ENCODE measurements around the gene CTSW.

The CTSW gene

GRCh38 chr11:65895482-65895981 is 15.9 kb downstream of the CTSW start:
- no peak overlapping the region for H3K27ac ChIP-seq (ENCODE audit: low read depth, low read length)
- no peak overlapping the region for H3K4me2 ChIP-seq (ENCODE audit: low read depth, low read length, poor library complexity, severe bottlenecking)
- H3K27me3 ChIP-seq (ENCODE audit: low read length) = no peaks in the 10 kb centered on the region
- no peak overlapping the region for H3K4me3 ChIP-seq (ENCODE audit: insufficient read depth, low read length, poor library complexity, severe bottlenecking)
- H2AFZ ChIP-seq (ENCODE audit: low read depth, low read length, severe bottlenecking) = no peak overlapping the region
- no peaks in the 10 kb centered on the region for H4K20me1 ChIP-seq (ENCODE audit: low read depth, low read length)
- no peaks in the 10 kb centered on the region for H3K9me2 ChIP-seq (replicated peaks; ENCODE audit: insufficient read depth, low read length)
- no peaks in the 10 kb centered on the region for H3K9me3 ChIP-seq (ENCODE audit: insufficient read depth, low read length)
- H3K79me2 ChIP-seq (ENCODE audit: insufficient read depth, low read length) = peaks cover 12% of the 10 kb centered on the region
- H3K36me3 ChIP-seq (ENCODE audit: low read length) = no peaks in the 10 kb centered on the region
- TF ChIP-seq CTCF (IDR thresholded peaks at IDR 0.05; ENCODE audit: insufficient read depth, low read length, poor library complexity, severe bottlenecking) = no peak
- no peak for TF ChIP-seq EZH2phosphoT487 (conservative IDR thresholded peaks at IDR 0.05; ENCODE audit: low read length)
- no peak overlapping the region for H3K9ac ChIP-seq (ENCODE audit: low read length)
- peaks cover 14% of the 10 kb centered on the region for H3F3A ChIP-seq (ENCODE audit: insufficient read depth)

GRCh38 chr11:65896034-65896999 is 16.7 kb downstream of the CTSW start:
- H3K27me3 ChIP-seq (ENCODE audit: low read length) = no peaks in the 10 kb centered on the region
- no peak overlapping the region for H3K4me2 ChIP-seq (ENCODE audit: low read depth, low read length, poor library complexity, severe bottlenecking)
- H3K9me2 ChIP-seq (replicated peaks; ENCODE audit: insufficient read depth, low read length) = no peaks in the 10 kb centered on the region
- no peaks in the 10 kb centered on the region for H4K20me1 ChIP-seq (ENCODE audit: low read depth, low read length)
- no peak overlapping the region for H2AFZ ChIP-seq (ENCODE audit: low read depth, low read length, severe bottlenecking)
- H3K4me3 ChIP-seq (ENCODE audit: insufficient read depth, low read length, poor library complexity, severe bottlenecking) = no peak overlapping the region
- no peak overlapping the region for H3K9ac ChIP-seq (ENCODE audit: low read length)
- no peak for TF ChIP-seq CTCF (IDR thresholded peaks at IDR 0.05; ENCODE audit: insufficient read depth, low read length, poor library complexity, severe bottlenecking)
- TF ChIP-seq EZH2phosphoT487 (conservative IDR thresholded peaks at IDR 0.05; ENCODE audit: low read length) = no peak
- no peak overlapping the region for H3K27ac ChIP-seq (ENCODE audit: low read depth, low read length)
- peaks cover 9% of the 10 kb centered on the region for H3K79me2 ChIP-seq (ENCODE audit: insufficient read depth, low read length)
- H3K9me3 ChIP-seq (ENCODE audit: insufficient read depth, low read length) = no peaks in the 10 kb centered on the region
- peaks cover 14% of the 10 kb centered on the region for H3F3A ChIP-seq (ENCODE audit: insufficient read depth)
- H3K36me3 ChIP-seq (ENCODE audit: low read length) = no peaks in the 10 kb centered on the region

GRCh38 chr11:65897020-65897471 is 17.4 kb downstream of the CTSW start:
- Histone ChIP-seq H4K20me1 (ENCODE audit: low read depth, low read length) (no peaks in the 10 kb centered on the region), H3K27me3 (ENCODE audit: low read length) (no peaks in the 10 kb centered on the region), H3K9me3 (ENCODE audit: insufficient read depth, low read length) (no peaks in the 10 kb centered on the region), H2AFZ (ENCODE audit: low read depth, low read length, severe bottlenecking) (no peak overlapping the region), H3F3A (ENCODE audit: insufficient read depth) (peaks cover 10% of the 10 kb centered on the region), H3K36me3 (ENCODE audit: low read length) (no peaks in the 10 kb centered on the region), H3K9me2 (replicated peaks; ENCODE audit: insufficient read depth, low read length) (no peaks in the 10 kb centered on the region), H3K4me3 (ENCODE audit: insufficient read depth, low read length, poor library complexity, severe bottlenecking) (no peak overlapping the region), H3K79me2 (ENCODE audit: insufficient read depth, low read length) (0 out of 2 replicates have a peak, but pooled peaks cover 1% of the 10 kb centered on the region), H3K27ac (ENCODE audit: low read depth, low read length) (no peak overlapping the region), H3K9ac (ENCODE audit: low read length) (no peak overlapping the region), H3K4me2 (ENCODE audit: low read depth, low read length, poor library complexity, severe bottlenecking) (no peak overlapping the region)
- TF ChIP-seq EZH2phosphoT487 (conservative IDR thresholded peaks at IDR 0.05; ENCODE audit: low read length) (no peak), CTCF (IDR thresholded peaks at IDR 0.05; ENCODE audit: insufficient read depth, low read length, poor library complexity, severe bottlenecking) (no peak)

Measured in SU-DHL-6 (cell line).